Measurements from ENCODE around the gene PHF1. TPM values are rescaled to one million over a fixed set of nuclear protein-coding genes. Genes with fewer than 3 reads are reported as not detected.

Gene PHF1
- total and polyA plus RNA-seq, 5 experiments from 2014 or later = 44.3 to 223 (median 71.4) TPM

DNA sequence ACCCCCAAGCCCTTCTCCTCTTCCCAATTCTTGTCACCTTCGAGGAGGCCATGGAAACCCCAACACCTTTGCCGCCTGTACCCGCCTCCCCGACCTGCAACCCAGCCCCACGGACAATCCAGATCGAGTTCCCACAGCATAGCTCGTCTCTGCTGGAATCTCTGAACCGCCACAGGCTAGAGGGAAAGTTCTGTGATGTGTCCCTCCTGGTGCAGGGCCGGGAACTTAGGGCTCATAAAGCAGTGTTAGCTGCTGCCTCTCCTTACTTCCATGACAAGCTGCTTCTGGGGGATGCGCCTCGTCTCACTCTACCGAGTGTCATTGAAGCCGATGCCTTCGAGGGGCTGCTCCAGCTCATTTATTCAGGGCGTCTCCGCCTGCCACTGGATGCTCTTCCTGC lies 44.2 kb downstream of the PHF1 start:
- no peaks in the 10 kb centered on the region for H3K9me3 Mint-ChIP-seq
- ATAC-seq (no peak), DNase-seq (peak in 1 of 10 donors; percentile 7)
- POLR2A ChIA-PET = interaction anchor here (0.9 to 4.2 kb wide), 10 partner anchors 24 to 184 kb away, joined by 3 to 52 read pairs (median 10); partner anchors contain the start of genes BAK1, CUTA, PFDN6 and PHF1
- H3K4me3 Mint-ChIP-seq = peak overlapping the region; percentile 91 to 100 (median 94)
- peaks cover 0 to 22% (median 14%) of the 10 kb centered on the region in 3 donors for H3K36me3 Mint-ChIP-seq
- peak overlapping the region; percentile 63 to 99 (median 96) for H3K27ac Mint-ChIP-seq
- H3K4me1 Mint-ChIP-seq = peaks cover 31 to 68% (median 42%) of the 10 kb centered on the region in 4 donors
- no peaks in the 10 kb centered on the region for H3K27me3 Mint-ChIP-seq

DNA sequence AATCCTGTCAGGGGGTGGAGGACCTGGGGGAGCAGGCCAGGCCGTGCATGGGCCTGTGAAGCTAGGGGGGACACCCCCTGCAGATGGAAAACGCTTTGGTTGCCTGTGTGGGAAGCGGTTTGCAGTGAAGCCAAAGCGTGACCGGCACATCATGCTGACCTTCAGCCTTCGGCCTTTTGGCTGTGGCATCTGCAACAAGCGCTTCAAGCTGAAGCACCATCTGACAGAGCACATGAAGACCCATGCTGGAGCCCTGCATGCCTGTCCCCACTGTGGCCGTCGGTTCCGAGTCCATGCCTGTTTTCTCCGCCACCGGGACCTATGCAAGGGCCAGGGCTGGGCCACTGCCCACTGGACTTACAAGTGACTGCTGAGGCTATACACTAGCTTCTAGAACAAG lies 45.3 kb downstream of the PHF1 start:
- ATAC-seq = no peak
- H3K27ac Mint-ChIP-seq = peak overlapping the region in 2 of 10 donors; percentile 42 to 96
- peak overlapping the region in 8 of 10 donors; percentile 12 to 91 (median 49) for H3K4me3 Mint-ChIP-seq
- H3K36me3 Mint-ChIP-seq = peaks cover 0 to 17% (median 14%) of the 10 kb centered on the region in 3 donors
- H3K4me1 Mint-ChIP-seq = peaks cover 31 to 63% (median 40%) of the 10 kb centered on the region in 4 donors
- H3K27me3 Mint-ChIP-seq = no peaks in the 10 kb centered on the region
- DNase-seq = no peak
- no peaks in the 10 kb centered on the region for H3K9me3 Mint-ChIP-seq
- POLR2A ChIA-PET = interaction anchor here (0.7 to 4.2 kb wide), 3 partner anchors 25 to 124 kb away, joined by 4 to 52 read pairs (median 21); partner anchors contain the start of genes BAK1, CUTA and SYNGAP1

DNA sequence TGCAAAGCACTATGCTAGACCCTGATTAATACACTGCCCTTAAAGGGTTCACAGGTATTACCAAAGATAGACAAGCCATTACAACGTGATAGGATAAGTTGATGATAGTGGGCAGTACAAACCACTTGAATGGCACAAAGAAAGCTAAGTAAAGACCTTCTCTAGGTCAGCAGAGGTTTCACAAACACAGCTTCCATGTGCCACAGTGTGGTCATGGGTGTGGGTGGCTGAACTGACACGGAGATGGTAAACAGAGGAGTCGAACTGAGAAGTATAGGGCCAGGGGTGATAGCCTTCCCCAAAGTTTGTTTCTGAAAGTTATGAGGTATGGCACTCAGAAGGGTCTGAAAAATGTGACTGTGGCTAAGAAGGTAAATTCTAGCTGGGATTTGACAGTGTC lies 47.9 kb downstream of the PHF1 start:
- Mint-ChIP-seq H3K9me3 (no peaks in the 10 kb centered on the region), H3K4me1 (peaks cover 22 to 39% (median 28%) of the 10 kb centered on the region in 4 donors), H3K27ac (no peak overlapping the region), H3K4me3 (no peak overlapping the region), H3K27me3 (peaks cover 0 to under 1% (median 0%) of the 10 kb centered on the region in 5 donors), H3K36me3 (peaks cover 0 to 17% (median 14%) of the 10 kb centered on the region in 3 donors)
- no peak for DNase-seq
- POLR2A ChIA-PET = no interaction called here
- no peak for ATAC-seq

DNA sequence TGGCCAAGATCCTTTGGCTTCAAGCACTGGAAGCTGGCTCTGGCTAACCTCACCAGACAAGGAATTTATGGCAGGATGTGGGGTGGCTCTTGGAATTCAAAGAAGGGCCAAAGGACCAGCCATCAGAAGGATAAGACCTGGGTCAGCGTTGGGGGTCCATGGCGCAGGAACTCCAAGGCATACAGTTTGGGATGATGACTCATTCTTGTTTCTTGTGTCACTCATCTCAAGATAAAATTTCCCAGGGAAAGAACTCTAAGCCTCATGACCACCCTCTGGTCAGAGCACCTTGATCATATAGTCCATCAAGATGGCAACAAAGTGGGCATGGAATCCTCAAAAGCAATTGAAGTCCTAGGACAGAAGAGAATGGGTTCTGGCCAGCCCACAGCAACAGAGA lies 48.4 kb downstream of the PHF1 start:
- ATAC-seq (no peak), DNase-seq (no peak)
- POLR2A ChIA-PET = no interaction called here
- Mint-ChIP-seq H3K36me3 (peaks cover 0 to 17% (median 14%) of the 10 kb centered on the region in 3 donors), H3K27ac (no peak overlapping the region), H3K27me3 (peaks cover 0 to 2% (median 0%) of the 10 kb centered on the region in 5 donors), H3K4me1 (peaks cover 18 to 34% (median 25%) of the 10 kb centered on the region in 4 donors), H3K9me3 (no peaks in the 10 kb centered on the region), H3K4me3 (no peak overlapping the region)

Small RNA genes within 50 kb of the gene (microRNA-seq; reads per million reads assigned to microRNA genes)
- gene MIR5004 (ENCODE audit: borderline microRNAs expressed) = not detected

Other genes with a start within 250 kb of the PHF1 start
- gene COL11A2, start 218.5 kb upstream of the PHF1 start, total RNA-seq = 1 to 10 TPM; 7.5 to 8.0 TPM
- under 1 TPM; 0.08 to 0.48 (median 0.13) TPM for gene COL11A2, start 218.5 kb upstream of the PHF1 start, polyA plus RNA-seq
- 100 to 1,000 TPM; 126 to 127 TPM for gene RXRB, start 210.3 kb upstream of the PHF1 start, total RNA-seq
- gene RXRB, start 210.3 kb upstream of the PHF1 start, polyA plus RNA-seq = 10 to 100 TPM in 1 of 3 donors, 1 to 10 TPM in 2; 6.6 to 10.9 (median 7.3) TPM
- gene SLC39A7, start 210.1 kb upstream of the PHF1 start, total RNA-seq = 10 to 100 TPM; 35.5 to 36.4 TPM
- gene SLC39A7, start 210.1 kb upstream of the PHF1 start, polyA plus RNA-seq = 10 to 100 TPM; 18.8 to 23.8 (median 21.8) TPM
- 10 to 100 TPM; 28.7 to 29.0 TPM for gene HSD17B8, start 206.4 kb upstream of the PHF1 start, total RNA-seq
- gene HSD17B8, start 206.4 kb upstream of the PHF1 start, polyA plus RNA-seq = 10 to 100 TPM; 75.0 to 79.2 (median 75.9) TPM
- gene RING1, start 202.5 kb upstream of the PHF1 start, total RNA-seq = 10 to 100 TPM; 58.3 to 59.1 TPM
- gene RING1, start 202.5 kb upstream of the PHF1 start, polyA plus RNA-seq = 10 to 100 TPM; 12.1 to 12.5 (median 12.4) TPM
- gene VPS52, start 139.1 kb upstream of the PHF1 start, total RNA-seq = 100 to 1,000 TPM; 116 TPM
- 10 to 100 TPM in 2 of 3 donors, 1 to 10 TPM in 1; 9.3 to 19.3 (median 15.2) TPM for gene VPS52, start 139.1 kb upstream of the PHF1 start, polyA plus RNA-seq
- 1,000 to 10,000 TPM; 4,620 to 4,686 TPM for gene RPS18, start 138.9 kb upstream of the PHF1 start, total RNA-seq
- gene RPS18, start 138.9 kb upstream of the PHF1 start, polyA plus RNA-seq = over 10,000 TPM in 2 of 3 donors, 1,000 to 10,000 TPM in 1; 9,896 to 11,320 (median 11,293) TPM
- gene B3GALT4, start 133.9 kb upstream of the PHF1 start, total RNA-seq = 10 to 100 TPM; 37.8 to 41.9 TPM
- gene B3GALT4, start 133.9 kb upstream of the PHF1 start, polyA plus RNA-seq = 10 to 100 TPM; 14.5 to 20.4 (median 18.7) TPM
- 10 to 100 TPM; 53.3 to 59.0 TPM for gene WDR46, start 121.8 kb upstream of the PHF1 start, total RNA-seq
- 10 to 100 TPM; 71.3 to 83.7 (median 74.1) TPM for gene WDR46, start 121.8 kb upstream of the PHF1 start, polyA plus RNA-seq
- 10 to 100 TPM; 30.4 to 36.6 TPM for gene PFDN6, start 121.4 kb upstream of the PHF1 start, total RNA-seq
- 10 to 100 TPM; 33.4 to 38.2 (median 35.5) TPM for gene PFDN6, start 121.4 kb upstream of the PHF1 start, polyA plus RNA-seq
- gene RGL2, start 112.1 kb upstream of the PHF1 start, total RNA-seq = 10 to 100 TPM; 60.3 to 66.4 TPM
- 1 to 10 TPM; 5.3 to 9.9 (median 7.0) TPM for gene RGL2, start 112.1 kb upstream of the PHF1 start, polyA plus RNA-seq
- gene TAPBP, start 96.9 kb upstream of the PHF1 start, total RNA-seq = 100 to 1,000 TPM; 212 to 215 TPM
- gene TAPBP, start 96.9 kb upstream of the PHF1 start, polyA plus RNA-seq = 100 to 1,000 TPM; 259 to 372 (median 327) TPM
- gene ZBTB22, start 93.3 kb upstream of the PHF1 start, total RNA-seq = 10 to 100 TPM; 29.7 to 33.6 TPM
- 10 to 100 TPM; 10.4 to 13.4 (median 10.7) TPM for gene ZBTB22, start 93.3 kb upstream of the PHF1 start, polyA plus RNA-seq
- 10 to 100 TPM; 88.0 to 88.1 TPM for gene DAXX, start 88.1 kb upstream of the PHF1 start, total RNA-seq
- gene DAXX, start 88.1 kb upstream of the PHF1 start, polyA plus RNA-seq = 100 to 1,000 TPM in 1 of 3 donors, 10 to 100 TPM in 2; 77.5 to 132 (median 86.5) TPM
- 1 to 10 TPM in 1 of 2 experiments, under 1 TPM in 1; 0.60 to 1.2 TPM for gene KIFC1, start 19.2 kb upstream of the PHF1 start, total RNA-seq
- under 1 TPM in 2 of 3 donors, not detected in 1; 0.26 to 0.46 TPM for gene KIFC1, start 19.2 kb upstream of the PHF1 start, polyA plus RNA-seq
- gene CUTA, start 7.1 kb downstream of the PHF1 start, total RNA-seq = 100 to 1,000 TPM; 198 to 201 TPM
- 100 to 1,000 TPM; 338 to 441 (median 385) TPM for gene CUTA, start 7.1 kb downstream of the PHF1 start, polyA plus RNA-seq
- 10 to 100 TPM; 57.0 to 66.6 TPM for gene SYNGAP1, start 9.1 kb downstream of the PHF1 start, total RNA-seq
- gene SYNGAP1, start 9.1 kb downstream of the PHF1 start, polyA plus RNA-seq = 1 to 10 TPM in 2 of 3 donors, under 1 TPM in 1; 0.38 to 1.9 (median 1.4) TPM
- 10 to 100 TPM; 10.6 to 11.9 TPM for gene ZBTB9, start 43.6 kb downstream of the PHF1 start, total RNA-seq
- gene ZBTB9, start 43.6 kb downstream of the PHF1 start, polyA plus RNA-seq = 10 to 100 TPM in 1 of 3 donors, 1 to 10 TPM in 2; 3.7 to 10.4 (median 6.4) TPM
- gene BAK1, start 169.3 kb downstream of the PHF1 start, total RNA-seq = 10 to 100 TPM; 16.3 to 16.5 TPM
- gene BAK1, start 169.3 kb downstream of the PHF1 start, polyA plus RNA-seq = 10 to 100 TPM; 11.8 to 20.9 (median 13.2) TPM
- 10 to 100 TPM; 44.3 to 46.2 TPM for gene ITPR3, start 210.3 kb downstream of the PHF1 start, total RNA-seq
- gene ITPR3, start 210.3 kb downstream of the PHF1 start, polyA plus RNA-seq = 1 to 10 TPM in 2 of 3 donors, under 1 TPM in 1; 0.98 to 4.9 (median 2.4) TPM